Astrocyte (in vitro differentiated cells and primary cell): Measurements from ENCODE around the gene MRRF. TPM values are rescaled to one million over a fixed set of nuclear protein-coding genes. Genes with fewer than 3 reads are reported as not detected.

Experiments
- DNase-seq: peaks from one replicate; pipeline ENCODE4 v3.0.0-alpha.2; 2010; ENCODE audit warnings: low read depth
- FAIRE-seq: peaks from 2 replicates; lab custom pipeline; 2011; peaks lifted over from hg19 to GRCh38; lab: Jason Lieb, UNC
- H2AFZ ChIP-seq: 2 replicates; pipeline ENCODE4 v1.6.0; 2012; ENCODE audit warnings: low read depth, low read length, inconsistent platforms
- H3K27ac ChIP-seq: 2 replicates; pipeline ENCODE4 v1.5.1; 2011; ENCODE audit warnings: low read depth, low read length, inconsistent platforms
- H3K27me3 ChIP-seq: 2 replicates; pipeline ENCODE4 v1.6.0; 2011; ENCODE audit warnings: low read length, inconsistent platforms; ENCODE audit not compliant: insufficient read depth
- H3K36me3 ChIP-seq: 2 replicates; pipeline ENCODE4 v1.5.1; 2011; ENCODE audit warnings: low read length, inconsistent platforms; ENCODE audit not compliant: insufficient read depth
- H3K4me1 ChIP-seq: 2 replicates; pipeline ENCODE4 v1.5.1; 2011; ENCODE audit warnings: low read length, inconsistent platforms; ENCODE audit not compliant: insufficient read depth
- H3K4me2 ChIP-seq: 2 replicates; pipeline ENCODE4 v1.6.0; 2012; ENCODE audit warnings: low read length, inconsistent platforms
- H3K4me3 ChIP-seq: 2 replicates; pipeline ENCODE4 v1.5.1; 2011; ENCODE audit warnings: low read depth, mild to moderate bottlenecking, low read length, inconsistent platforms; ENCODE audit not compliant: insufficient read depth
- H3K79me2 ChIP-seq: 2 replicates; pipeline ENCODE4 v1.6.0; 2012; ENCODE audit warnings: mild to moderate bottlenecking, low read length, inconsistent platforms; ENCODE audit not compliant: insufficient read depth
- H3K9ac ChIP-seq: 2 replicates; pipeline ENCODE4 v1.6.0; 2012; ENCODE audit warnings: mild to moderate bottlenecking, low read length, inconsistent platforms
- H3K9me3 ChIP-seq: 2 replicates; pipeline ENCODE4 v1.5.1; 2012; ENCODE audit warnings: low read depth, mild to moderate bottlenecking, low read length, inconsistent platforms; ENCODE audit not compliant: insufficient read depth
- H4K20me1 ChIP-seq: 2 replicates; pipeline ENCODE4 v1.6.0; 2012; ENCODE audit warnings: low read length, inconsistent platforms; ENCODE audit not compliant: insufficient read depth
- H3K27ac Mint-ChIP-seq: one replicate; pipeline ENCODE4 v1.8.0; 2021; ENCODE audit warnings: mild to moderate bottlenecking, mixed read lengths; ENCODE audit not compliant: unreplicated experiment
- H3K27me3 Mint-ChIP-seq: one replicate; pipeline ENCODE4 v1.8.0; 2021; ENCODE audit warnings: low read depth, mixed read lengths; ENCODE audit not compliant: unreplicated experiment
- H3K36me3 Mint-ChIP-seq: one replicate; pipeline ENCODE4 v1.8.0; 2021; ENCODE audit warnings: low read depth, mixed read lengths; ENCODE audit not compliant: unreplicated experiment
- H3K4me1 Mint-ChIP-seq: one replicate; pipeline ENCODE4 v1.8.0; 2021; ENCODE audit warnings: low read depth, mixed read lengths; ENCODE audit not compliant: unreplicated experiment
- H3K4me3 Mint-ChIP-seq: one replicate; pipeline ENCODE4 v1.8.0; 2021; ENCODE audit warnings: mild to moderate bottlenecking, moderate library complexity, mixed read lengths; ENCODE audit not compliant: unreplicated experiment
- H3K9me3 Mint-ChIP-seq: one replicate; pipeline ENCODE4 v1.8.0; 2021; ENCODE audit warnings: mild to moderate bottlenecking, mixed read lengths; ENCODE audit not compliant: unreplicated experiment
- CTCF ChIP-seq: IDR thresholded peaks from 2 replicates; pipeline ENCODE4 v1.5.1; 2011; ENCODE audit warnings: low read depth, mild to moderate bottlenecking, inconsistent platforms, low read length, moderate library complexity; ENCODE audit not compliant: insufficient read depth
- EZH2 ChIP-seq: IDR thresholded peaks from 2 replicates; pipeline ENCODE4 v1.6.1; 2012; ENCODE audit warnings: mild to moderate bottlenecking, low read length, inconsistent platforms; ENCODE audit not compliant: insufficient read depth
- total RNA-seq: library from RNA; stranded (reverse); gene quantifications from 2 replicates; pipeline ENCODE4 v1.2.1, GENCODE V29; 2021

Gene MRRF
- total RNA-seq, 1 donor from 2014 or later = 24.0 TPM

GRCh38 chr9:122216138-122216797 lies 48.4 kb upstream of the MRRF start:
- Histone ChIP-seq H3K9ac (no peak overlapping the region), H3K4me1 (no peaks in the 10 kb centered on the region), H3K4me3 (no peak overlapping the region), H3K27ac (no peak overlapping the region), H3K79me2 (no peaks in the 10 kb centered on the region), H3K27me3 (peaks cover 97% of the 10 kb centered on the region), H3K9me3 (peaks cover 3% of the 10 kb centered on the region), H3K36me3 (no peaks in the 10 kb centered on the region), H3K4me2 (no peak overlapping the region), H2AFZ (no peak overlapping the region), H4K20me1 (peaks cover 23% of the 10 kb centered on the region)
- no peaks in the 10 kb centered on the region for H3K36me3 Mint-ChIP-seq
- no peak overlapping the region for H3K27ac Mint-ChIP-seq
- H3K9me3 Mint-ChIP-seq = peaks cover 17% of the 10 kb centered on the region
- TF ChIP-seq CTCF (no peak), EZH2 (no peak)
- peaks cover 89% of the 10 kb centered on the region for H3K27me3 Mint-ChIP-seq
- H3K4me3 Mint-ChIP-seq = no peak overlapping the region
- DNase-seq (no peak), FAIRE-seq (no peak)
- peaks cover 2% of the 10 kb centered on the region for H3K4me1 Mint-ChIP-seq

GRCh38 chr9:122216798-122217418 lies 47.8 kb upstream of the MRRF start:
- Histone ChIP-seq H3K79me2 (no peaks in the 10 kb centered on the region), H2AFZ (no peak overlapping the region), H3K4me3 (no peak overlapping the region), H4K20me1 (peaks cover 26% of the 10 kb centered on the region), H3K36me3 (no peaks in the 10 kb centered on the region), H3K4me1 (no peaks in the 10 kb centered on the region), H3K27ac (no peak overlapping the region), H3K9ac (no peak overlapping the region), H3K27me3 (peaks cover 97% of the 10 kb centered on the region), H3K9me3 (peaks cover 3% of the 10 kb centered on the region), H3K4me2 (no peak overlapping the region)
- TF ChIP-seq EZH2 (peak; percentile 90), CTCF (no peak)
- DNase-seq (no peak), FAIRE-seq (no peak)
- H3K36me3 Mint-ChIP-seq = no peaks in the 10 kb centered on the region
- H3K4me1 Mint-ChIP-seq = peaks cover 2% of the 10 kb centered on the region
- no peak overlapping the region for H3K4me3 Mint-ChIP-seq
- no peak overlapping the region for H3K27ac Mint-ChIP-seq
- peaks cover 89% of the 10 kb centered on the region for H3K27me3 Mint-ChIP-seq
- H3K9me3 Mint-ChIP-seq = peaks cover 20% of the 10 kb centered on the region

DNA sequence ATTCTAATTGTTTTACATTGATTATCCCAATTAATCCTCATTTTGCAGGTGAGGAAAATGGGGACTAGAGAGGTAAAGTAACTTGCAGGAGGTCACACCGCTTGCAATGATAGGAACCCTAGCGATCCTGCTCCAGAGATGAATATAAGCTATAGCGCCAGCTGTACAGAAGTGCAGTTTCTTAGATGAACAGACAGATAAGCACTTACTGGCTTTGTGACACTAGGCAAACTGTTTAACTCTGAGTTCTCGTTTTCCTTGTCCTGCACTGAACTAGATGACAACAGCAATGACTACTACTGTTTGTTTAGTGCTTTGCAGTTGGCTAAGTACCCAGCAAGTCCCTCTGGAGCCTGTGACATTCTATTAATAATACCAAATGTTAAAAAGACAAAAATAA lies 47.0 kb upstream of the MRRF start:
- Histone ChIP-seq H2AFZ (no peak overlapping the region), H4K20me1 (peaks cover 27% of the 10 kb centered on the region), H3K9me3 (peaks cover 2% of the 10 kb centered on the region), H3K27ac (no peak overlapping the region), H3K36me3 (no peaks in the 10 kb centered on the region), H3K4me1 (no peaks in the 10 kb centered on the region), H3K4me2 (no peak overlapping the region), H3K9ac (no peak overlapping the region), H3K79me2 (no peaks in the 10 kb centered on the region), H3K27me3 (peaks cover 97% of the 10 kb centered on the region), H3K4me3 (no peak overlapping the region)
- Mint-ChIP-seq H3K27me3 (peaks cover 89% of the 10 kb centered on the region), H3K4me3 (no peak overlapping the region), H3K4me1 (peaks cover 2% of the 10 kb centered on the region), H3K36me3 (no peaks in the 10 kb centered on the region), H3K27ac (no peak overlapping the region), H3K9me3 (peaks cover 24% of the 10 kb centered on the region)
- no peak for FAIRE-seq
- TF ChIP-seq EZH2 (peak; percentile 48), CTCF (no peak)
- DNase-seq = no peak
